IPS-18c (cell line): ENCODE results near the gene KRT27.

Source experiments
- H3K4me3 ChIP-seq: 2 replicates; pipeline ENCODE4 v1.7.0; 2013; ENCODE audit warnings: low read depth, mild to moderate bottlenecking, low read length, moderate library complexity; ENCODE audit not compliant: insufficient read depth
- H3K9me3 ChIP-seq: one replicate; pipeline ENCODE4 v1.6.1; 2013; ENCODE audit warnings: mild to moderate bottlenecking, low read length, moderate library complexity; ENCODE audit not compliant: control insufficient read depth, insufficient read depth

KRT27 gene

DNA sequence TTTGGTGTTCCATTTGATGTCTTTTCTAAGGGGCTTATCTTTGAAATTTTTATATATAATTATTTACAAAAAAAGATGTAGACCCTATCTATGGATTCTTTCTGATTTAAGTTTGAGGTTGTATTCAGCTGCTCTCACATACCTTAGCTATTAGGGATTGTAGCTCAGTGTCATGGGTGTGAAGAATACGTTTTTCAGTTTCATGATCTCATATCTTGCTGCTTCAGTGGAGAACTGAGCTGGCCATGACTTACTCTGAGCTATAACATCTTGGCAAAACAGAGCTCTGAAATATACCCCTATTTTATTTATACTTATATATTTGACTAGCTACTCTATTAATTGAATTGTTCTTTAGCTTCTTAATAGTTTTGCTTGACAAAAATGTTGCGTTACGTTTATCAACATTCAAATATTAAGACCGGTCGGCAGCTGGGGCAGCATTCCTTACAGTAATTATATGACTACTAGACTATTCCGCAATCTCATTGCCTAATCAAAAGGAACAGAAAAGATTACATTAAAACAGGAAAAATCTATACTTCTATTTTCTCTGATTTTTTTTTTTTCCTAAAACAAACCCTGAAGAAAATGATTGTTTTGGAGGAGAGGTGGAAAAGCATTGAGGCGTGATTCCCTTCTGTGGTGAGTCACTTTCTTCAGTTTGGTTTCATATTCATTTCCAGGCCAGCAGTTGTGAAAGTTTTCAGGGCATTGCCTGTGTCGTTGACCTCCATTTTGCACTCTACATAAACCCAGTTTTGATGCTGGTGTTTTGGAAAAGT is 54.7 kb downstream of the KRT27 start:
- no peak overlapping the region for H3K4me3 ChIP-seq
- no peaks in the 10 kb centered on the region for H3K9me3 ChIP-seq

DNA sequence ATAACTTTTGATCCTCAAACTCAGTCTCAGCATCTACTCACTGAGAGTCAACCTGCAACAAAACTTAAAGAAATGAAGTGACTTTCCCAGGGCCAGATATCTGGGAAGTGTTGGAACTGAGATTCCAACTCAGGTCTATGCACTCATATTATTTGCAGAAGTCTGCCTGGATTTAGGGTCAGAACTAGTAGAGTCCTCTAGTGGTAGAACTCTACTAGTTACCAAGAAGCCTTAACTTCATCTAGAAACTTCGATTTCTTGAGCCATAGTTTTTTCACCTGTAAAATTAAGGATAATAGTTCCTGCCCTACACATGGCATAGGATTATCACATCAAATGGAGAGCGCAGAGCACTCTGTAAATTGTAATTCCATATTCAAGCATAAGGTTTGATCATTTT is 55.4 kb downstream of the KRT27 start:
- no peaks in the 10 kb centered on the region for H3K9me3 ChIP-seq
- H3K4me3 ChIP-seq: no peak overlapping the region
